Activated naive CD4-positive, alpha-beta T cell treated with anti-CD3 and anti-CD28 coated beads for 36 hours (primary cell): Measurements from ENCODE around the gene COX6B1. TPM values are rescaled to one million over a fixed set of nuclear protein-coding genes. Genes with fewer than 3 reads are reported as not detected.

Experiments
- CTCF ChIA-PET: fragments of 350-600 bp; sonication (Branson Sonifier 250); formaldehyde crosslinking; loops from one replicate; lab custom pipeline; 2021; ENCODE audit warnings: antibody characterized with exemption; lab: Charles Lee
- DNase-seq: peaks from one replicate; pipeline ENCODE4 v3.0.0-alpha.2; 2020
- H3K27ac Mint-ChIP-seq: one replicate; pipeline ENCODE4 v1.8.0; 2021; ENCODE audit warnings: mild to moderate bottlenecking, mixed read lengths
- H3K27me3 Mint-ChIP-seq: one replicate; pipeline ENCODE4 v1.8.0; 2021; ENCODE audit warnings: low read depth, mixed read lengths
- H3K36me3 Mint-ChIP-seq: one replicate; pipeline ENCODE4 v1.8.0; 2021; ENCODE audit warnings: low read depth, mixed read lengths
- H3K4me1 Mint-ChIP-seq: one replicate; pipeline ENCODE4 v1.8.0; 2021; ENCODE audit warnings: low read depth, mixed read lengths
- H3K4me3 Mint-ChIP-seq: one replicate; pipeline ENCODE4 v1.8.0; 2021; ENCODE audit warnings: mild to moderate bottlenecking, moderate library complexity, mixed read lengths
- H3K9me3 Mint-ChIP-seq: one replicate; pipeline ENCODE4 v1.8.0; 2021; ENCODE audit warnings: mixed read lengths
- intact Hi-C: fragments of 100-400 bp; cut with micrococcal nuclease; formaldehyde crosslinking; loops from one replicate; pipeline ENCODE4 v1.15.1; 2023
- total RNA-seq, 2 experiments: library from RNA; stranded (reverse); gene quantifications; one replicate each; pipeline ENCODE4 v1.2.3, GENCODE V29; 2021

The COX6B1 gene
- total RNA-seq, 2 experiments from 2014 or later: 499 to 512 TPM

DNA sequence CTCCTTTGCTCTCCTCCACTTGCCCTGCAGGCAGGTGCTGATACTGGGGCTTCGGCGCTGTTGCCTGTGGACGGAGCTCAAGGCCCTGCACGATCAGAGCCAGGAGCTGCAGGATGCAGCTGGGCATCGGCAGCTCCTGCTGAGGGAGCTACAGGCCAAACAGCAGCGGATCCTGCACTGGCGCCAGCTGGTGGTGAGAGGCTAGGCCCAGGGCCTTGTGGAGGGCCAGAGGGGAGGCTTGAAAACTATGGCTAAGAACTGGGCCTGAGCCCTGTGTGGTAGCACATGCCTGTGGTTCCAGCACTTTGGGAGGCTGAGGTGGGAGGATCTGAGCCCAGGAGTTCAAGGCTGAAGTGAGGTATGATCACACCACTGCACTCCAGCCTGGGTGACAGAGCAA lies 29.3 kb upstream of the COX6B1 start:
- DNase-seq: no peak
- Mint-ChIP-seq H3K27ac (no peak overlapping the region), H3K9me3 (no peaks in the 10 kb centered on the region), H3K4me3 (no peak overlapping the region), H3K36me3 (peaks cover 12% of the 10 kb centered on the region), H3K4me1 (peaks cover under 1% of the 10 kb centered on the region), H3K27me3 (no peaks in the 10 kb centered on the region)
- intact Hi-C loops: no loop called here
- CTCF ChIA-PET: no interaction called here

DNA sequence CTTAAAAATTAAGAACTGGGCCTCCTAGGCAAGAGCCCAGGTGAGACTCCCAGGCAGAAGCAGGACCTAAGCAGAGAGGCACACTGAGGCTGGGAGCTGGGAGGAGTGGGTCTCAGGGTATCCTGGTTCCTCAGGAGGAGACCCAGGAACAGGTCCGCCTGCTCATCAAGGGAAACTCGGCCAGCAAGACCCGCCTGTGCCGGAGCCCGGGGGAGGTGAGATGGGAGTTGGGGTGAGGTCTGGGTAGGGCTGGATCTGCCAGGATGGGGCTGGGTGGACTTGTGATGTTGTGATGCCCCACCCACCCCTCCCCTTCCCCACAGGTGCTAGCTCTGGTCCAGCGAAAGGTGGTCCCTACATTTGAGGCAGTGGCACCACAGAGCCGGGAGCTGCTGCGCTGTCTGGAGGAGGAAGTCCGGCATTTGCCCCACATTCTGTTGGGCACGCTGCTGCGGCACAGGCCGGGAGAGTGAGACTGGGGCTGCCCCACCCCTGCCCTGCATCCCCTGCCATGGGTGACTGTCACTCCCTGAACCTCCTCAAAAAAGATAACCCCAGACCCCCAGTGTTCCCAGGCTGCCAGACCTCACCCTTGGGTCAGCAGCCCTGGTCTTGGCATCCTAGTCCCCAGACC lies 28.7 kb upstream of the COX6B1 start:
- intact Hi-C loops: no loop called here
- H3K27ac Mint-ChIP-seq: no peak overlapping the region
- H3K4me3 Mint-ChIP-seq: no peak overlapping the region
- CTCF ChIA-PET: no interaction called here
- DNase-seq: no peak
- H3K27me3 Mint-ChIP-seq: no peaks in the 10 kb centered on the region
- peaks cover 12% of the 10 kb centered on the region for H3K36me3 Mint-ChIP-seq
- no peaks in the 10 kb centered on the region for H3K9me3 Mint-ChIP-seq
- H3K4me1 Mint-ChIP-seq: no peaks in the 10 kb centered on the region

DNA sequence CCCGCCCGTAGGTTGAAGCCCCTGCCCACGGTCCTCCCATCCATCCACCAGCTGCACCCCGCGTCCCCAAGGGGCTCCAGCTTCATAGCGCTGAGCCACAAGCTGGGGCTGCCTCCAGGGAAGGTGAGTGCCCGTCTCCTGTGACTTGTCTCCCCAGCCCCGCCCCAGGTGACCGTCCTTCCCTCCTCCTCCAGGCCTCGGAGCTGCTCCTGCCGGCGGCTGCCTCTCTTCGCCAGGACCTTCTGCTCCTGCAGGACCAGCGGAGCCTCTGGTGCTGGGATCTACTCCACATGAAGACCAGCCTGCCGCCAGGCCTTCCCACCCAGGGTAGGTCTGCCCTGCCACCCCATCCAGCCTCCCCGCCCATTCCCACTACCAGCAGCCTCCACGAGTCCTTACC lies 28.1 kb upstream of the COX6B1 start:
- CTCF ChIA-PET: no interaction called here
- no peak for DNase-seq
- H3K27me3 Mint-ChIP-seq: no peaks in the 10 kb centered on the region
- H3K36me3 Mint-ChIP-seq: peaks cover 12% of the 10 kb centered on the region
- H3K4me3 Mint-ChIP-seq: no peak overlapping the region
- intact Hi-C loops: no loop called here
- H3K4me1 Mint-ChIP-seq: no peaks in the 10 kb centered on the region
- no peaks in the 10 kb centered on the region for H3K9me3 Mint-ChIP-seq
- no peak overlapping the region for H3K27ac Mint-ChIP-seq

DNA sequence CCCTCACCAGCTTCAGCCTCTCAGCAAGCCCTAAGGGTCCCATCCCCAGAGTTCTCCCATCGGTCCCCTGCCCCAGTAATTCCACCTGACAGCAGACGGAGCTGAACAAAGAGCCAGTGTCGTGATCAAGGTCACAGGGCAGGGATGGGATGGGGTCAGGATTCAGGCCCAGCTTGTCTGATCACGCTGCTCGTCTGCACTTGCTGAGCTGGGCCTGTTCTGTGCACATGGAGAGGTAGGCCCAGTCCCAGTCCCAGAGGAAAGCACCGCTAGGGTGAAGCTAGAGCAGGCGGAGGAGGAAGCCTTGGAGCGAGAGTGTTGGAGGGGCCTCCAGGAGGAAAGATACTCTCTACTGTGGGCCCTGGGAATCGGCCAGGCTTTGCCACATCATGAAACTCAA lies 26.4 kb upstream of the COX6B1 start:
- Mint-ChIP-seq H3K4me3 (no peak overlapping the region), H3K4me1 (no peaks in the 10 kb centered on the region), H3K9me3 (no peaks in the 10 kb centered on the region), H3K27me3 (no peaks in the 10 kb centered on the region), H3K36me3 (peaks cover 8% of the 10 kb centered on the region), H3K27ac (peak overlapping the region; percentile 22)
- no peak for DNase-seq
- intact Hi-C loops: no loop called here
- CTCF ChIA-PET: interaction anchor here (1.2 kb wide), 1 partner anchor 11 kb away, joined by 3 read pairs; no protein-coding TSS in a partner anchor

DNA sequence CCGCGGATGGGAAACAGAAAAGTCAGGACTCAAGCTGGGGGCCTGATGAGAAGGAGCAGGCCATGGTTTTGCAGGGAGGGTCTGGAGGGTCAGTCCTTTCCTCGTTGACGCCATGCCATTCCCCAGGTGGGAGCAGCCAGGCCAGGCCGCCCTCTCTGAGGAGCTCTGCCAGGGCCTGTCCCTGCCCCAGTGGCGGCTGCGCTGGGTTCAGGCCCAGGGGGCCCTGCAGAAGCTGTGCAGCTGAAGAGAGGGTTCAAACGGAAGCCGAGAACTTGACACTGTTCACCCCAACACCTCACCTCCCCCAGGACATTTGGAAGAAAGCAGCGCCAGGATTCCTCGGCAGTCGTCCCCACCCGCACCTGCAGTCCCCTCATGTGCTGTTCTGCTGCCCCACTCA lies 25.4 kb upstream of the COX6B1 start:
- CTCF ChIA-PET: interaction anchor here (1.2 kb wide), 2 partner anchors 12 to 75 kb away, joined by 3 read pairs; no protein-coding TSS in a partner anchor
- H3K36me3 Mint-ChIP-seq: peaks cover 8% of the 10 kb centered on the region
- H3K27me3 Mint-ChIP-seq: no peaks in the 10 kb centered on the region
- DNase-seq: no peak
- no peak overlapping the region for H3K4me3 Mint-ChIP-seq
- peak overlapping the region; percentile 44 for H3K27ac Mint-ChIP-seq
- H3K9me3 Mint-ChIP-seq: no peaks in the 10 kb centered on the region
- intact Hi-C loops: no loop called here
- no peaks in the 10 kb centered on the region for H3K4me1 Mint-ChIP-seq

DNA sequence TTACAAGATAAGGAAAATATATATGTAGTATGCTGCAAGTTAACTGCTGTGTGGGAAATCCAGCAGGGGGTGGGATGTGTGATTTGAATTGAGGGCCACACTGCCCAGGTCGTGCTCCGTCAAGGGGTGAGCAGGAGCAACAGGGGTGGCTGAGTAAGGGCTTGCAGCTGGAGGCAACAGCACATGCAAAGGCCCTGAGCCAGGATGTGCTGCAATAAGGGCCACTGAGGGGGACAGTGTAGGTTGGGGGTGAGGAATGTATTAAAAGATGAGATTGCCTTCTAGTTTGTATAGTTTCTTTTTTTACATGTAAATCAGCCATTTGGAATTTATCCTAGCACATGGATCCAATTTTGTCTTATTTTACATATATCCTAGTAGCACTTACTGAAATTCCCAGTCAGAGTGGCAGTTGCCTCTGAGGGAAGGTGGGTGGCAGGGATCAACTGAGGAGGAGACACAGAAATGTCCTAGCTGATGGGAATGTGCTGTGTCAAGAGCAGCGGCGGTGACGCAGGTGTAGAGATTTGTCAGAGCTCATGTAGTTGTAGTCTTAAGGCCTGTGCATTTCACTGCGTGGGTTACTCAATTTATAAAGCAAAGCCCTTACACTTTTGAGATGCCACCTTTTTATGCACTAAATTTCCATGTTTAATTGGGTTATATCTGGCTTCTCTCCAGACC lies 24.7 kb upstream of the COX6B1 start:
- Mint-ChIP-seq H3K4me3 (no peak overlapping the region), H3K27me3 (no peaks in the 10 kb centered on the region), H3K4me1 (peaks cover 5% of the 10 kb centered on the region), H3K36me3 (peaks cover 8% of the 10 kb centered on the region), H3K27ac (no peak overlapping the region), H3K9me3 (no peaks in the 10 kb centered on the region)
- intact Hi-C loops: no loop called here
- DNase-seq: no peak
- CTCF ChIA-PET: interaction anchor here (0.5 to 1.2 kb wide), 2 partner anchors 31 to 76 kb away, joined by 3 to 5 read pairs; no protein-coding TSS in a partner anchor

DNA sequence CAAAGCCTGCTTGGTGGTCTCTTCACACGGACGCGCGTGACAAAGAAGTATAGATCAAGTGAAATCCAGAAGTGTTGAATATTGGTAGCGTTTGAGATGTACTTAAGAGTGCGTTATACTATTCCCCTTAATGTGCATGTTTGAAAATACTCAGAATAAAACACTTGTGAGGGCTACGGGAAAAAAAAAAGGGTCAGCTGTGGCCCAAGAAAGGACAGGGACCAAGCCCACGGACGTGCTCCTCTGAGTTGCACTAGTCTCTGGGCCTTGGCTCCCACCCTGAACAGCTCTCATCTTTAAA lies 19.9 kb upstream of the COX6B1 start:
- no peaks in the 10 kb centered on the region for H3K27me3 Mint-ChIP-seq
- intact Hi-C loops: loop anchor here (1.0 kb wide), 5 partner anchors 16 to 117 kb away; partner anchors contain the start of genes COX6B1, HAUS5, PSENEN and TMEM147
- H3K27ac Mint-ChIP-seq: peak overlapping the region; percentile 95
- H3K36me3 Mint-ChIP-seq: peaks cover 16% of the 10 kb centered on the region
- H3K9me3 Mint-ChIP-seq: no peaks in the 10 kb centered on the region
- H3K4me3 Mint-ChIP-seq: peak overlapping the region; percentile 100
- no peak for DNase-seq
- peaks cover 18% of the 10 kb centered on the region for H3K4me1 Mint-ChIP-seq
- CTCF ChIA-PET: no interaction called here

DNA sequence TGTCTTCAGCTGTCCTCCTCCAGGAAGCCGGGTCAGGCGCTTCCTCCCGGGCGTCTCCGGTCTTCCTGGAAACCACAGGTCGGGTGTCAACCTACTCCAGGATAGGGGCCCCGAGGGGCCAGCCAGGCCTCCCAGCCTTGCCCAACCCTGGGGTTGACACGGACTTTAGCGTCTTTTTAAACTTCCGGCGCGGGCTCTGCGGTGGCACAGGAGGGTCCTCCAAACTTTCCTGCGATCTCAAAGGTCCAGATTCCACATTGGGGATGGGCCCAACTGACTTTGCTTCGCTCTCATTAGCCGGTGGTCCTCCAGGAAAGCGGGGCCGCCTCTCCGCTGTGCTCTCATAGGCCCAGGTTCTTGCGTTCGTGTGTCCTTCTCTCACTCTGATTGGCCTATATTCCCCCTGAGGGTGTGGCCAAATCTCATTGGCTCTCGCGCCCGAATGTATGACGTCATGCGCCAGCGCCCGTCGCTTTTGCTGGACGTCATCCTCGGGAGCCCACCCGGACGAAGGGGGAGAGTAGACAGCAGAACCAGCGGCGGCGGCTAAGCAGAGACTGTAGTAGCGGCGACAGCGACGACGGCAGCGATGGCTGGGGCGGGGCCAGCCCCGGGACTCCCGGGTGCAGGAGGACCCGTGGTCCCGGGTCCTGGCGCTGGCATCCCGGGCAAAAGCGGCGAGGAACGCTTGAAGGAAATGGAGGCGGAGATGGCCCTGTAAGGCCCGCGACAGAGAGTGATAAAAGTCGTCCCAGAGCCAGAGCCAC lies 19.4 kb upstream of the COX6B1 start, which contains the start of gene RBM42:
Gene RBM42 (plus strand): TSS at position 472 of the 767 bp plus-strand sequence. CDS start 118 bp downstream, at position 590.
- Mint-ChIP-seq H3K27me3 (no peaks in the 10 kb centered on the region), H3K9me3 (no peaks in the 10 kb centered on the region), H3K27ac (peak within 1 kb of the TSS; percentile 95), H3K36me3 (peaks cover 18% of the 10 kb centered on the region), H3K4me1 (peaks cover 19% of the 10 kb centered on the region), H3K4me3 (peak within 1 kb of the TSS; percentile 100)
- CTCF ChIA-PET: no interaction called here
- peak; percentile 97 for DNase-seq
- intact Hi-C loops: loop anchor here (1.0 kb wide), 5 partner anchors 16 to 117 kb away; partner anchors contain the start of genes COX6B1, HAUS5, PSENEN and TMEM147

DNA sequence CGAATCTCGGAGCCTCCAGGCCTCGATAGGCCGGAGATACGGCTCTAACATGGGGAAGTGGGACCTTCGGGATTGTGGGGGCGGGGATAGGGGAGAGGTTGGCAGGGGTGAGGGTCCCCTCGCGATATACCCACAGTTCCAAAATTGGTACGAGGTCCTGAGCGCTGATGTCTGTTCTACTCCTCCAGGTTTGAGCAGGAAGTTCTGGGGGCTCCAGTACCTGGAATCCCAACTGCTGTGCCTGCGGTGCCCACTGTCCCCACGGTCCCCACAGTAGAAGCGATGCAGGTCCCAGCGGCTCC lies 18.8 kb upstream of the COX6B1 start:
- DNase-seq: no peak
- H3K4me1 Mint-ChIP-seq: peaks cover 19% of the 10 kb centered on the region

DNA sequence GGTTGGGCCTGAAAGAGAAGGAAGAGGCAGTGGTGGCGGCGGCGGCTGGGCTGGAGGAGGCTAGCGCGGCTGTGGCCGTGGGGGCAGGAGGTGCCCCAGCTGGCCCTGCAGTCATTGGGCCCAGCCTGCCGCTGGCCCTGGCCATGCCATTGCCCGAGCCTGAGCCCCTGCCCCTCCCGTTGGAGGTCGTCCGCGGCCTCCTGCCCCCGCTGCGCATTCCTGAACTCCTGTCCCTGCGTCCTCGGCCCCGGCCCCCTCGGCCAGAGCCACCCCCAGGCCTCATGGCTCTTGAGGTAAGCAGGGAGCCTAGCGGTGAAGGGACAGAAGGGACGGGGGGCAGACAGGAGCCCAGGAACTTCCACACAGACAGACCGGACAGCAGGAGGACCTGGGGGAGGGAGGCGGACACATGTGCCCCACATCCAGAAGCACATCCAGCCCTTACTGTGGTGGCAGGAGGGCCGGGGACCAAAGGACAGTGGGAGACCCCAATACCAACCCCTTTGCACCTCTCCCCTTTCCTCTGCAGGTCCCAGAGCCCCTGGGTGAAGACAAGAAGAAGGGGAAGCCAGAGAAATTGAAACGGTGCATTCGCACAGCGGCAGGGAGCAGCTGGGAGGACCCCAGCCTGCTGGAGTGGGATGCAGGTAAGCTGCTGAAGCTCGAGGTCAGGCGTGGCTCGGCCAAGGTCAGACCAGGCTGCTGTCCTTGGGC lies 14.2 kb upstream of the COX6B1 start:
- Mint-ChIP-seq H3K4me1 (peaks cover 10% of the 10 kb centered on the region), H3K27ac (peak overlapping the region; percentile 68), H3K9me3 (no peaks in the 10 kb centered on the region), H3K36me3 (peaks cover 30% of the 10 kb centered on the region), H3K4me3 (no peak overlapping the region), H3K27me3 (no peaks in the 10 kb centered on the region)
- CTCF ChIA-PET: no interaction called here
- intact Hi-C loops: no loop called here
- no peak for DNase-seq

More for the DNA sequence above, 18.8 kb upstream of the COX6B1 start:
- Mint-ChIP-seq H3K9me3 (no peaks in the 10 kb centered on the region), H3K36me3 (peaks cover 18% of the 10 kb centered on the region), H3K27me3 (no peaks in the 10 kb centered on the region), H3K4me3 (peak overlapping the region; percentile 100), H3K27ac (peak overlapping the region; percentile 41)
- CTCF ChIA-PET: interaction anchor here (1.0 kb wide), 1 partner anchor 119 kb away, joined by 3 read pairs; no protein-coding TSS in a partner anchor
- intact Hi-C loops: no loop called here

DNA sequence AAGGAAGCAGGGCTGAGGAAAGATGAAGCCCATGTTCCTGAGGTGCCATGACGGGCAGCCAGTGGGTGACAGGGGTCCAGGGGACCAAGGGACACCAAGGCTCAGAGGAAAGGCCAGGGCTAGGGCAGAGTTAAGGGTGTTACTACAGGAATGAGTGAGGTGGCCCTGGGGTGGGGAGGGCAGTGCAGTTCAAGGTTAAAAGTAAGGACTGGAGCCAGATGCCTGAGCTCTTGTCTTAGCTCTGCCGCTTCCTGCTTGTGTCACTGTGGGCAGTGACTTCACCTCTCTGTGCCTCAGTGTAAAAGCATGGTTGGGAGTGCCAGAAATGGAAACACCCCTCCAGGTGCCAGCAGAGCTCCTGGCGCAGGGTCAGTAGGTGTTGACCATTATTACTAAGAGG lies 11.5 kb upstream of the COX6B1 start:
- Mint-ChIP-seq H3K4me1 (peaks cover 9% of the 10 kb centered on the region), H3K9me3 (no peaks in the 10 kb centered on the region), H3K36me3 (peaks cover 27% of the 10 kb centered on the region), H3K4me3 (no peak overlapping the region), H3K27ac (no peak overlapping the region), H3K27me3 (no peaks in the 10 kb centered on the region)
- intact Hi-C loops: no loop called here
- DNase-seq: no peak
- CTCF ChIA-PET: no interaction called here

DNA sequence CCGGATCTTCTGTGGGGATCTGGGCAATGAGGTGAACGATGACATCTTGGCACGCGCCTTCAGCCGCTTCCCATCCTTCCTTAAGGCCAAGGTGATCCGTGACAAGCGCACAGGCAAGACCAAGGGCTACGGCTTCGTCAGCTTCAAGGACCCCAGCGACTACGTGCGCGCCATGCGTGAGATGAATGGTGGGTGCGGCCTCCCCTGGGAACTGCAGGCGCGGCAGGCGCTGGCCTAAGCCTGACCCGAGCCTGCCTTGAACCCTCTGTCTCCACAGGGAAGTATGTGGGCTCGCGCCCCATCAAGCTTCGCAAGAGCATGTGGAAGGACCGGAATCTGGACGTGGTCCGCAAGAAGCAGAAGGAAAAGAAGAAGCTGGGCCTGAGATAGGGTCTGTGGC lies 11.0 kb upstream of the COX6B1 start:
- intact Hi-C loops: no loop called here
- Mint-ChIP-seq H3K4me3 (no peak overlapping the region), H3K36me3 (peaks cover 23% of the 10 kb centered on the region), H3K27ac (no peak overlapping the region), H3K4me1 (peaks cover 14% of the 10 kb centered on the region), H3K27me3 (no peaks in the 10 kb centered on the region), H3K9me3 (no peaks in the 10 kb centered on the region)
- CTCF ChIA-PET: no interaction called here
- DNase-seq: no peak
